ENCODE data around the gene TMPRSS9. TPM values are rescaled to one million over a fixed set of nuclear protein-coding genes. Genes with fewer than 3 reads are reported as not detected.
"Not testable (repeated sequence)": the region's sequence is repeated elsewhere in the genome, so short reads cannot be mapped to it uniquely, and the experiment has no call there.

TMPRSS9 gene
- polyA plus RNA-seq, 3 donors, result 0.12 to 0.30 TPM; not detected in 1

- Mint-ChIP-seq H3K4me1 (no peaks in the 10 kb centered on the region), H3K4me3 (no peak overlapping the region), H3K36me3 (peaks cover 12 to 15% of the 10 kb centered on the region in 2 donors), H3K9me3 (no peaks in the 10 kb centered on the region), H3K27ac (peak overlapping the region in 1 of 7 donors; percentile 15), H3K27me3 (ENCODE audit: low read depth in 3 of 3) (peaks cover 0 to 1% (median 0%) of the 10 kb centered on the region in 3 donors)
- TF ChIP-seq CTCF (IDR thresholded peaks at IDR 0.05), result no peak
- Histone ChIP-seq H3K4me1 (ENCODE audit: control insufficient read depth in 1 of 2, insufficient read depth in 2 of 2, low read length in 2 of 2) (no peaks in the 10 kb centered on the region), H3K27ac (ENCODE audit: low read depth in 1 of 2, low read length in 2 of 2) (no peak overlapping the region), H3K9me3 (replicated peaks in 1 of 2; ENCODE audit: control insufficient read depth in 1 of 2, insufficient read depth in 1 of 2, low read length in 2 of 2) (no peaks in the 10 kb centered on the region), H3K36me3 (replicated peaks in 1 of 2; ENCODE audit: control insufficient read depth in 1 of 2, insufficient read depth in 2 of 2, low read length in 2 of 2) (peaks cover 16 to 21% of the 10 kb centered on the region in 2 donors), H3K4me3 (replicated peaks in 1 of 3; ENCODE audit: low read depth in 2 of 3, low read length in 3 of 3) (no peak overlapping the region), H2AFZ (ENCODE audit: insufficient read depth, low read depth, low read length, poor library complexity, severe bottlenecking) (no peak overlapping the region), H3K9ac (ENCODE audit: insufficient read depth, low read length, poor library complexity, severe bottlenecking) (no peak overlapping the region), H3K4me2 (replicated peaks; ENCODE audit: extremely low read depth, low read length, poor library complexity, severe bottlenecking) (no peak overlapping the region), H3K79me2 (ENCODE audit: insufficient read depth, low read length) (no peaks in the 10 kb centered on the region), H4K20me1 (ENCODE audit: insufficient read depth, low read length) (no peaks in the 10 kb centered on the region), H3K27me3 (ENCODE audit: control insufficient read depth in 2 of 2, insufficient read depth in 2 of 2, low read length in 2 of 2) (no peaks in the 10 kb centered on the region)
- DNase-seq, result no peak
- intact Hi-C loops (cut with micrococcal nuclease), result no loop called here
- WGBS (ENCODE audit: insufficient coverage), result 66% methylated on average over 22 of the region's 25 CpGs
Measured at GRCh38 chr19:2345794-2346663, 14.0 kb upstream of the TMPRSS9 start.

GRCh38 chr19:2349818-2350217 lies 10.2 kb upstream of the TMPRSS9 start:
- H3K9me3 ChIP-seq (replicated peaks in 1 of 2; ENCODE audit: control insufficient read depth in 1 of 2, insufficient read depth in 1 of 2, low read length in 2 of 2); H3K9ac ChIP-seq (ENCODE audit: insufficient read depth, low read length, poor library complexity, severe bottlenecking); H3K4me1 Mint-ChIP-seq; H3K4me3 ChIP-seq (replicated peaks in 1 of 3; ENCODE audit: low read depth in 2 of 3, low read length in 3 of 3); H3K9me3 Mint-ChIP-seq; H3K4me2 ChIP-seq (replicated peaks; ENCODE audit: extremely low read depth, low read length, poor library complexity, severe bottlenecking); H3K27ac Mint-ChIP-seq; H2AFZ ChIP-seq (ENCODE audit: insufficient read depth, low read depth, low read length, poor library complexity, severe bottlenecking); H3K27me3 ChIP-seq (ENCODE audit: control insufficient read depth in 2 of 2, insufficient read depth in 2 of 2, low read length in 2 of 2); H4K20me1 ChIP-seq (ENCODE audit: insufficient read depth, low read length); H3K4me1 ChIP-seq (ENCODE audit: control insufficient read depth in 1 of 2, insufficient read depth in 2 of 2, low read length in 2 of 2); H3K27me3 Mint-ChIP-seq (ENCODE audit: low read depth in 3 of 3); H3K79me2 ChIP-seq (ENCODE audit: insufficient read depth, low read length); intact Hi-C loops (cut with micrococcal nuclease); DNase-seq; H3K27ac ChIP-seq (ENCODE audit: low read depth in 1 of 2, low read length in 2 of 2); H3K4me3 Mint-ChIP-seq: not testable (repeated sequence)
- 94% methylated on average over 24 of the region's 24 CpGs for WGBS (ENCODE audit: insufficient coverage)
- peaks cover 16 to 26% of the 10 kb centered on the region in 2 donors for H3K36me3 ChIP-seq (replicated peaks in 1 of 2; ENCODE audit: control insufficient read depth in 1 of 2, insufficient read depth in 2 of 2, low read length in 2 of 2)
- peaks cover 7 to 18% of the 10 kb centered on the region in 2 donors for H3K36me3 Mint-ChIP-seq
